Subcutaneous adipose tissue (tissue), 4 donors: Measurements from ENCODE around the gene MGMT. TPM values are rescaled to one million over a fixed set of nuclear protein-coding genes. Genes with fewer than 3 reads are reported as not detected.

Experiments
- CTCF ChIP-seq: fragments of 450-650 bp; IDR thresholded peaks from one replicate; pipeline ENCODE4 v1.5.1; 2016; ENCODE audit warnings: low read depth, mild to moderate bottlenecking, control low read depth, antibody characterized with exemption, moderate library complexity
- total RNA-seq, 4 donors: library from RNA; depleted of rRNA; stranded (reverse); fragments of >200 nt; gene quantifications; one replicate each; pipeline ENCODE4 v1.1.0, GENCODE V29; 2016

The MGMT gene
- total RNA-seq, 4 donors from 2014 or later = 27.5 to 74.8 (median 42.2) TPM

GRCh38 chr10:129704786-129705525 lies 237.9 kb downstream of the MGMT start:
- no peak for TF ChIP-seq CTCF

GRCh38 chr10:129705676-129706075 lies 238.6 kb downstream of the MGMT start:
- TF ChIP-seq CTCF = no peak

- TF ChIP-seq CTCF = no peak
These were observed 239.0 kb downstream of the MGMT start for GRCh38 chr10:129706081-129706480.

GRCh38 chr10:129706523-129706922 lies 239.5 kb downstream of the MGMT start:
- no peak for TF ChIP-seq CTCF

GRCh38 chr10:129707406-129708388 lies 240.7 kb downstream of the MGMT start:
- no peak for TF ChIP-seq CTCF

GRCh38 chr10:129709101-129709500 lies 242.1 kb downstream of the MGMT start:
- no peak for TF ChIP-seq CTCF
